CD4-positive, alpha-beta T cell treated with Interleukin-4 for 4 hours (primary cell): ENCODE measurements around the gene SAMD4A.

Experiments used
- DNase-seq: peaks from one replicate; pipeline ENCODE4 v3.0.0-alpha.2; 2020

Gene SAMD4A

DNA sequence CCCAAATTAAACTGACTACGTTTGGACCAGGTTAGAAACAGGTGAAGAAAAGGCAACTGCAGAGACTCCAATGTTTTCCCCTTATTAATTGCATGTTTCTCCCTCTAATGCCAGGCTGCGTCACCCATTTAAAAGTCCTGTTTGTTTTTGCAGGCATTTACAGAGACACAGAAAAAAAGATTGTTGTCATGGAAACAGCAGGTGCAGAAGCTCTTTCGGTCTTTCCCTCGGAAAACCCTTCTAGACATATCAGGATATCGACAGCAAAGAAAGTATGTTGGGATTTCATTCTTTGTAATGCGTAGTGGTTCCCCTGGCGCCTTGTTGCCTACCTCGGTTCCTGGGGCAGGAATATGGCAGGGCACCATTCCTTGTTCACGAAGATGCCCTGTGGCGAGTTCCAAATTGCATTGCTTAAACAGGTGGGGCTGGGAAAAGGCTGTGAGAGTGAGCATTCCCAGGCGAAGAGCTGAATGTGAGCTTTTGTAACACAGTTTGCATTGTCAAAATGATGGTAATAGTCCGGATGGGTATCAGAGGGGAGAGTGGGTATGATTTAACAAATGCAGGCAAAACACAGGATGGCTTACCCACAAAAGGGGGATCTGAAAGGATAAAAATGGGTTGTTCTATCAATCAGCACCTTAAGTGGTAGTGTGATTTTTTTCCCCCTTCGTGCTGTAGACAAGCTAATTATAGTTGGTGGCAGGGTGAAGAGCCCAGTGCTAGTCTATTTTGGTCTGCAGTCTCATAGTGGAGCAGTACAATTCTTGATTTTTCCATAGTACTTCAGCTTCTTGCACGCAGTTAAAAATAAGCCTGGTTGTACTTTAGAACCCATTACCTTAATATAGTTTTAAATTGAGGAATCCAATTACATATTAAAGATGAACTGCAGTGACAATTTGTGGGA lies 203.3 kb downstream of the SAMD4A start:
- no peak for DNase-seq

DNA sequence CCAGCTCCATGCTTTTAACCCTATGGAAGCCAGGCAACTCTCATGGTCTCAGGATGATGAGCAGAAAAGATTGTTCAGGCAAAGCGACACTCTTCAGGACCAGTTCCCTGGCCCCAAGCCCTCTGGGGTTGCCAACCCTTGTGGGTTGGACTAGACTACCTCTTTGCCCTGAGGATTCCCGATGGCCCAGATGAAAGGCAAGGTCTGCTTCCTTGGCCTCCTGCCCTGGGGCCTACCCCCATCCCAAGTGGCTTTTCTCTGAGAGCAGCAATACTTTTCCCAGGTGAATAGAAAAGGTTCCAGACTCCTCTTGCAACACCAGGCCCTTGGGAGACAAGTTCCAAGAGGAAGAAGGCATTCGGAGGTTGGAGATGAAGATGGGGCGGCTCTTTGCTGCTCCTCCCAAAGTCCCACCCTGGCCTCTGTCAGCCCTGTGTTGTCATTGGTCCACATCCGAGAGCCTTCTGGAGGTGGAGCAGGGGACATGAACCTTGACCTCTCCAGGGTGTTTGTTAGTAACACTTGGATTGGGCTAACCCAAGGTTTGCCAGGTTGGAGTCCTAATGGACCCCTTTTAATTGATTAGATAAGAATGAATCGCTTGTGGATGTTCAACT lies 204.6 kb downstream of the SAMD4A start:
- no peak for DNase-seq

DNA sequence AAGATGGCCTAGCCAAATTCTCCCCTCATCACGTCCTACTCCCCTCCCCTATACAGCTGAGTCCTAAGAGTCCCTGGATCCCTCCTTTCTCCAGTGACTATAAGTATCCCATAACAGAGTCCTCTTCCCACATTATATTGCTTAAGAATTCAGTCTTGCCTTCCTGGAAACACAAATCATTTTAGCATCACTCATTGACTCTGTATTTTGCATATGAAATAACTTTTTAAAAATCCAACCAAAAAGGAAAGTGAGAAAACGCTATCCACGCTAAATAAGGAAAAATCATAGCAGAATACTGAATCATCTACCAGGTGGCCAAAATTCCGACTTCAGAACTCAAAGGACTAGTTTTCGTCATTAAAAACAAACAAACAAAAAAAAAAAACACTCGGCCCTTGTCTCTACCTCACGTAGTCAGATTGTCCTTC lies 205.5 kb downstream of the SAMD4A start:
- DNase-seq, result no peak

DNA sequence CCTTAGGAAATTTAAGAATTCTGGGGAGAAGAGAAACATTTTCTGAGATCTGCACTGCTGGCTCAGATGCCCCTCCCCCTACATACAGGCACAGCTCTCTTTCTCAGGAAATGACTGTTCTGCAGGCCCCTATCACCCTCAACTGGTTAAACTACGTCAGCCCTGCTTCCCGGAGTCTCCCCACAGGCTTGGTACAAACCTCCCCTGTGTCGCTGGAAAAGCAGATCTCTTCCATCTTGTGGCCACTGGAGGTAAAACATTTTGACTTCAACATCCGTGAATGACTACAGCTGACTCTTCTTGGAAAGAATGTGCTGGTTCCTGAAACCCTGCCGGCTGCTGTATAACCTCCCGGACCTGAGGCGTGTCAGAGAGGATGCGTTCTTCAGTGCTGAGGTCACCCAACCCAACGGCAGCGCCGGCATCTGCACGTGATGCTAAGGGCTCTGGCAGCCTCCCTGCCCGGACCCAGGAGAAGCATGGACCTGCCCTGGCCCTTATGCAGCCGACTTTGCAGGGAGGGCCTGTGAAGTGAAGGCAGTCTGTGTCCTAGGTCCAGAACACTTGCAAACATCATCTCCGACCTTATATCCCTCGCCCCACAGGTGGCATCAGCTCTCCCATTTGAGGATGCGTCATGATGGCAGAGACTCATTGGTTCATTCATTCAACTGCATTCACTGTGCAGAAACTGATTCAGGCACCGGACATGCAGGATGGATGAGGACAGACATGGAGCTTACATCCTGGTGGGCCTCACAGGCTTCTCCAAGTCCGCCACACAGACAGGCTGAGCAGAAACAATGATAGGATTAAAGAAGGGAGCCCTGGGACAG lies 206.5 kb downstream of the SAMD4A start:
- peak; percentile 60 for DNase-seq

DNA sequence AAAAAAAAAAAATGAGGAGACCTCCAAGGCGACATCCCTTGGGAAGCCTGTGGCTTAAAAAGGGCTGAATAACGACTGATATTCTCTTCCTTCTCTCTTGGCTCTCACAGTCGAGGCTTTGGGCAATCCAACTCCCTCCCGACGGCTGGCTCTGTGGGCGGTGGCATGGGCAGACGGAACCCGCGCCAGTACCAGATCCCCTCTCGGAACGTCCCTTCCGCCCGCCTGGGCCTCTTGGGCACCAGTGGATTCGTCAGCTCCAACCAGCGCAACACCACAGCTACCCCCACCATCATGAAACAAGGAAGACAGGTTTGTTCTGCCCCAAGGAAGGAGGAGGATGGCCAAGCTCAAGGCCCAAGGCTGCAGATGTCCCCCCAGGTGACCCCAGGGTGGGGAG lies 207.9 kb downstream of the SAMD4A start:
- no peak for DNase-seq

DNA sequence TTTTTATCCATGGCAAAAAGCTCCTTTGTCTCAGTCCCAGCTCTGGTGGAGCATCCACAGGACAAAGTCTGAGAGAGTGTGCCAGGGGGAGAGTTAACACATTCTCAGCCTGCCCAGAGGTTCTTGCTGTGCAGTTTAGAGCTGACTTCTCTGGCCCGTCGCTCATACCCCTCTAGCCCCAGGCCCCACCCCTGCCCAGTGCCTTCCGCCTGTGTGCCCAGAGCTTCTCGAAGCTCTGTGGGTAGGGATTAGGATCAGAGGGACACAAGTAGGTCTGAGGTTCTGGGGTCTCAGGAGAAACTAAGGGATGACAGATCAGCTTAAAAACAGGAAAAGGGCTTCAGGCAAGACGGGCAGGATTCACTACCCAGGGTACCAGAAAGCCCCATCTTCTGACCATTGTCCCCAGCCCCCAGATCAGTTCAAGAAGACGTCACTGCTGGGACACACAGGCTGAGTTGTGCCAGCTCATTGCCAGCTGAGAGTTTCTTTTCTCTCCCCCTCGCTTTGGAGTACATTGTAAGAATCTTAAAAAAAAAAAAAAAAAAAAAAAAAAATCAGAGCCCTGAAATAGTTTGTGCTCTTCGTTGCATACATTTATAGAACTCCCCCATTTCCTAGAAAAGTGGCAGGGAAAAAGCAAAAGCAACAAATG lies 208.7 kb downstream of the SAMD4A start:
- no peak for DNase-seq

DNA sequence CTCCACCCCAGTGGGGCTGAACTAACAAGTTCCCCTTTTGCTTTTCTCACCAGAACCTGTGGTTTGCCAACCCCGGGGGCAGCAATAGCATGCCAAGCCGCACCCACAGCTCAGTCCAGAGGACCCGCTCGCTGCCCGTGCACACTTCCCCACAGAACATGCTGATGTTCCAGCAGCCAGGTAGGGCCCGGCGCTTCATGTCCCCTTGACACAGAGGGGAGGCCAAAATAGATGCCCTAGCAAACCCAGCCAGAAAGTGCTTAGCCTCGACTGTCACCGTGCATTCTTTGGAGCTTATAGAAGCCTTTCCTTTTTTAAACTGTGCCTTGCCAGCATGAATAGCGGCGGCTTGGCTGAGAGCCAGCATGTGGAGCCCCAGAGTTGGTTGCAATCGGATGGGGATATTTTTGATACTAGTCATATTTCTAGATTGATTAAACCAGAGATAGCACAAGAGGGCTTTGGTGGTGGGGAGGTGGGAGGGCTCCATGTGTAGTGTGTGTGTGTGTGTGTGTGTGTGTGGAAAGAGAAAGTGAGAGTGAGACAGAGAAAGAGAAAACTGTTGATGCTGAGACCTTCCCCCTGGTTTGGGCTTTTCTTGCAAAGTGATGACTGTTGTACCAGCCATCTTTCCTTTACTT lies 209.6 kb downstream of the SAMD4A start:
- DNase-seq, result peak; percentile 29

DNA sequence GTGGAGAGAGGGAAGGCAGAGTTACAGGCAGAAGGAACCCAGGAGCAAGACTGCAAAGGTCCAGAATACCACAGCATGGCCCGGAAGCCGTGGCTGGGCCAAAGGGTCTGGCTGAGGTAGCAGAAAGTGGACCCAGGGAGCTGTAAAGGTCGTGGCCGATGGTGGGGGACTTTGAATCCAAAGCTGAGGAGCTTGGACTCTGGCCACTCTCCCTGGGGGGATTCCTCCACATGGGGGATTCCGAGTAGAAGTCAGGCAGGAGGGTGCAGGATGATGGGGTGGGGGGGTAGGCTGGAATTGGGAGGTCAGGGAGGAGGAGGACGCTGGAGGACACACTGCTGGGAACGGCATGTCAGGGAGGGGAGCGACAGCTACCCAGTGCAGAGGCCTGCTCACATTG lies 210.5 kb downstream of the SAMD4A start:
- no peak for DNase-seq

DNA sequence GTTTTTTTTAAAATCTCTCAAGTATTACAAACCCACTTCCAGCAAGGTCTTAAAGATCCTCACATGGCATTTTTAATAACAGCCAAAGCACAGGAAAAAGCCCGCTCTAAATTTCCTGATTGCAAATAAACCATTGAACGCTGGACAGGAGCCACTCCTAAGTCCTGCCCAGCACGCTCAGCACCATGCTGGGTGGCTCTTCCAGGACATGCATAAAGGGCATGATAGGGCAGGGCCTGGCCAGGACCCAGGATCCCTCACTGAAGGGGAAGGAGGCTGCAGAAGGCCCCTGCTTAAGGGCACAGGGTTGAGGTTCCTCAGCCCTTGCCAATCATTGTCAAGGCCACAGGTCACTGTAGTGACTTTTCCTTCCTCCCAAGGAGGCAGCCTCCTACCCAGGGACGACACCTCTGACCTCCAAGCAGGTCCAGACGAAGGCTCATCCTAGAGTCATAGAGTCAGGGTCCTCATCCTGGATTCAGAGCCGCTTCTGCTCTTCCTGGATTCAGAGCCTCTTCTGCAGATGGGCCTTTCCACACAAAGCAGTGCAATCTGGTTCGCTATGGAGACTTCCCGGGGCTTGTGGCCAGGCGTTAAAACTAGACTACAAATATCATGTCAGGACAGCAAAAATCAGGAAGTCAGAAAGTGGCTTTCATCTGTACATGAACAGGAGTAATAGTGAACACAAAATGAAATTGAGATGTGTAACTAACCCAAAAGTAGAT lies 211.9 kb downstream of the SAMD4A start:
- no peak for DNase-seq

DNA sequence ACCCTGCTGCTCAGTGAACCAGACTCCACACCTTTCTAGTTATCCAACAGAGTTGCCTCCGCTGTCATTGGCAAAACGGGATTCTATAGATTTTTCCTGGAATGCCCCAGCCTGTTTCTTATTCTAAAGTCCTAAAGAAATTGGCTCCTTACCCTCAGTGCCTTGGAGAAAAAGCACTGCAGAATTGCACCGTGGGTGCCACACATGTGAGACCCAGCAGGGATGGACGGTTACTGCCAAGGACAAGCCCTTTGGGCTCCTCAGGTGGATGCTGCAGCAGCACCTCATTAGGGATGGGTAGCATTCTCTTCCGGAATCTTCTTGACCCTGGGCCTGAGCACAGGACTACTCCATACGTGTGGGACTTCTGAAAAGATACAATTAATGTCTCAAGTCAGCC lies 214.2 kb downstream of the SAMD4A start:
- no peak for DNase-seq

DNA sequence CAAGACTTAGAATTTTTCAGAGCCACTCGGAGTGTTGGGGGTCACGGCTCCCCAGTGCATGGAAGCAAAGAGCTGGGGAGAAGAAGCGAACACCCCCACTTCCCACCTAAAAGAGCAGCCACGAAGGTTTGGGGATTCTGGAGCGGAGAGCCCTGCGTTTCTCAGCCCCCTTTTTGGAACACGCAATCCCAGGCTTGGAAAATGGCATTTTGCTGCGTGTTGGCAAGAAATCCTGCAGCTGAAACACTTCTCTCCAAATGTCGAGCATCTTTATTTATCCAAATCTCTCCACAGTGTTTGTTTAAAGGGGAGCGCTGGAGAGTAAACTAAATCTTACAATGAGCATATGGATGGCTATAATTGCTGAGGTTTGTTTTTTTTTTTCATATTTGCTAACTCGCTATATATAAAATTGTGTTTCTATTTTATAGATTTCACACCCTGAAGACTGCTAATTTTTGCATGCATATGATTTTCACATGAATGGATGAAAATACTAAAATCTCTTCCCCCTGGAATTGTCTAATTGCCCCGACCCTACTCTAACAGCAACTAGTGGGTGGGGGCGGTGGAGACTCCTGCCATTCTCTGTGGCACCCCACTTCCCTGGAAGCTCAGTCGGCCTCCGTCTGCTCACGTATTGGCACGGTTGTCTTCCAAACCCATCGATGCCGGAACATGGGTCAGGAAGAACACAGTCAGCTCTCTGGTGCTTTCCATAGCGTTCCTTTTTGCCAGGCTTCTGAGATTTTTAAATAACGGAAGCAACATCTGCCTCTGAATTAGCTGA lies 215.2 kb downstream of the SAMD4A start:
- DNase-seq, result no peak

DNA sequence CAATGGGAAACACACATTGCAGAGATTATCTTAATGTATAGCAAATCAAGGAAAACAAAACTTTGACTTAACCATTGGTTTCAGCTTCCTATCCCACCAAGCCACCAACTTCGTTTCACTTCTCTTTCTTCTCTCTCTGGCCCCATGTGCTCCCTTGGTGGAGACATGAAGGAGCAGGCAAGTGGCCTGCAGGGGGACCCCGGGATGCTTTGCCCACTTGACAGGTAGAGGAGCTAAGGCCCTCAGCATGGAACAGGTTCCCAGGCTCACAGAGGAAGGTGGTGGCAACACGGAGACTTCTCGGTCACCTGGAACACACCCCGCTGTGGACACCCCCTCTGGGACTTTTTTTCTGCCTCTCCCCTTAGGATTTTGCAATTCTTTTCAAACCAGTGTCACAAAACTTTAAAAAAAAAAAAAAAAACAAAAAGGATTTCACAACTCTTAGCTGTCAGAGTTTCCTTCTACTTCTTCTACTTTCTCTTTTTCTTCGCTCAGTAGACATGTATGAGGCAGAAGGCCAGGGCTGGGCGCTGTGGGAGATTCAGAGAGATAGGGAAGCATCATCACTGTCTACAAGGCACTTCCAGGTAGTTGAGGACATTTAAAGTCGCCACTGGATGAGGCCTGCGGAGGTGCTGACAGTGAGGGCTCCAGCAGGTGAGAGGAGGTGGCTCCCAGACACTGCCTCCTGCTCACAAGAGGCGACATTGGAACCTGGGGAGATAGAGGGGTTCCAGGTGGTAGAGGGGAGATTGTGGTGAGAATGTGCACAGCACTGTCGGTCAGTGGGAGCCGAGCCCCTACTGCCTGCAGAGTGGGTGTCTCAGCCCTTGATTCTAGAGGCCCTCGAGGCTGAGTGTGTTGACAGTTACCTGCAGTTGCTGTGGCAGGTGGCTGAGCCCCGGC lies 216.1 kb downstream of the SAMD4A start:
- no peak for DNase-seq

DNA sequence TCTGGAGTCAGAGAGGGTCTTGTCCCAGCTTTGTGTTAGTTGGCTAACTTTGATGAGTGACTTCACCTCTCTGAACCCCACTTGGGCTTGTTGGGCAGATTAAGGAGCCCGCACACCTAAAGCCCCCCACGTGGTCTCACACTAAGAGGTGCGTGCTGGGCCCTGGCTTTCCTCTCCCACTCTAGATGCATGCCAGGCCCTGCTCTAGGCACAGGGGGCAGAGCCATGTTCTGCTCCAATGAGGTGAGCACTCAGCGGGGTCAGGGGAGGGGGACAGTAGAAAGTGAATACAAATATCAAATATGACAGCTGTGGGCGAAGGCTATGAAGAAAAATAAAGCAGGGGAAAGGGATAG lies 216.7 kb downstream of the SAMD4A start:
- no peak for DNase-seq

DNA sequence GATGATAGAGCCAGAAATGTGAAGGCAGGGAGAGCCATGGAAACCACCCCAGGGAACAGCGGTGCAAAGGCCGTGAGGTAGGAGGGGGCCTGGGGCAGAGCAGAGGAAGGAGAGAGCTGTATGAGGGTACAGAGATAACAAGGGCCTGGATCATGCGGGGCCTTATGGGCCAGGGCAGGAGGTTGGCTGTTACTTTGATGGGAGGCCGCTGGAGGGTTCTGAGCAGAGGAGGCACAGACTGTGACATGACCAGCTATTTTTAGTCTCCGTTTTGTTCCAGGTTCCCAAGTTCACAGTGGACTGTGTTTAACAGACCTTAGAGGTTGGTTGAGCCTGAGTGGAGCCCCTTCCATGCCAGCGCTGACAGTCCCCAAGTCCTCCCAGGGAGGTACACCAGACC lies 217.1 kb downstream of the SAMD4A start:
- no peak for DNase-seq

DNA sequence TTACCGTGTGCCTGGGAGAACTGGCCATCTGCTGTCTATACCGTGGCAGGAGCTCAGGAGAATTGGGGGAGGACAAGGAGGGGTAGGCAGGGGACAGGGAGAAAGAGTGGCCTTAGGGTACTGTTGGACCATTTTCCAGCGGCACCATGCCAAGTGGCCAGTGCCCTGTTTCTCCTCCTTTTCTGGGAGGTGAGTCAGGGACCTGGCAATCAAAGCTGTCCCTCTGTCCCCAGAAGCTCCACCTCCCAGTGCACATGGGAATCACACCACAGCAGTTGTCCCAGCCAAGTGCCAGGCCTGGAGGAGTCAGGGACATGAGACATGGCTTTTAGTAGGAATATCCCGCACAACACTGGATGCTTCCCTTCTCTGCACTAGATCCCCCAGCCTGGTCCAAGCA lies 217.7 kb downstream of the SAMD4A start:
- DNase-seq, result no peak

DNA sequence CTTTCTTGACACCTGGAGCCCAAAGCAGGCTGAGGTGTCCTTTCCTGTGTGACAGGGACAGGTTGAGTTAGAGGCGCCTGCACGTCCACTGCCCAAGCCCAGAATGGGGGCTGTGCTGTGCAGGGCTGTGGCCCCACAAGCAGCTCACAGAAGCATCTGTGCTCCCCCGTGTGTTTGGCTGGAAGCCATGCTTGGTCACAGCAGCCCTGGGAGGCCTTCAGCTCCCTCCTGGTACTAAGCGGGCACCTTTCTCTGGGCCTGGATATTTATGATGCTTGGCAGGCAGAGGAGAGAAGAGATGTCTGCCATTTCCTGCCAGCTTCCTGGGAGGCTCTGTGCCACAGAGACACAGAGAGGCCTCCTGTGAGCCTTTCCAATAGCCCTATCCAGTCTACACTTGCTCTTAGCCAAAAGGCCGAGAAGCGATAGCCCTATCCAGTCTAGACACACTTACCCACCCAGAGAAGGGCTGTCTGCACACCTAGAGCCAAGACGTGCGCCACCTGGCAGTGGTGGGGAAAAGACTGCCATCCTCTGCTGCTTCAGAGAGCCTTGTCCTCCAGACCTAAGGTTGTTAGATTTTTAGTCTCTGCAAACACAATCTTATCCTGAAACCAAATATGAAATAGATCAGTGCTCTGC lies 218.3 kb downstream of the SAMD4A start:
- no peak for DNase-seq

DNA sequence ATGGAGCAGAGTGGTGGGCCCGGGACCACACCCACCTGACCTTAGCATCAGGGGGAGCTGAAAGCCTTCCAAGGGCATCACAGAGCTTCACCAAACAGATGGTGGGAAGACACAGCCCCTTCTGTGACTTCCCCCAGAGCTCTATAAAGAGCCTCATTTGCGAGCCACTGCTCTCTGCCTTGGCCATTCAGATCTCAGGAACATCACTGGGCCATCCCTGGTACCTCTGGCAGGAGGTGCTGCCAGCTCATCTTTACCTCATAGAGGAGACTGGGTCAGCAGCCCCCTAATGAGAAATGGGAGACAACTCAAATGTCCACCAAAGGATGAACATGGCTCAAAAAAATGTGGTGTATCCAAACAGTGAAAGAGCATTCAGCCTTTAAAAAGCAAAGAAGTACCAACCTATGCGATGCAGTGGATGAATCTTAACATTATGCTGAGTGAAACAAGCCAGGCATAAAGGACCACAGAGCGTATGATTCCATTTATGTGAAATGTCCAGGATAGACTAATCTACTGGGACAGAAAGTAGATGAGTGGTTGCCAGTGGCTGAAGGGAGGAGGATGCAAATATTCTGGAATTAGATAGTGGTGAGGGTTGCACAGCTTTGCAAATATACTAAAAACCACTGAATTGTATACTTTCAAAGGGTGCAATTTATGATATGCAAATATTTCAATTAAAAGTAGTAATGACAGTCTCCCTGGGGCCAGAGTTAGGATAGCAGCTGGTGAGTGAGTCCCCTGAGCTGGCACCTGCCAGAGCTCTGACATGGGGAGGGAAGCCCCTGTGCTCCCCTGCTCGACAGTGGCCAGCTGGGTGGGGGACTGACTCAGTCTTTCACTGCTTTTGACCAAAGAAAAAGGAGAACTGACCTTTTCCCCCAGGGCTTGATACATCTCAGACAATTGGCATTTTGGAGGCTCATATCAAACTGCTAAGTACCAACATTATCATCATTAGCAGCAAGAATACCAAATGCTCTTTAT lies 219.1 kb downstream of the SAMD4A start:
- no peak for DNase-seq

DNA sequence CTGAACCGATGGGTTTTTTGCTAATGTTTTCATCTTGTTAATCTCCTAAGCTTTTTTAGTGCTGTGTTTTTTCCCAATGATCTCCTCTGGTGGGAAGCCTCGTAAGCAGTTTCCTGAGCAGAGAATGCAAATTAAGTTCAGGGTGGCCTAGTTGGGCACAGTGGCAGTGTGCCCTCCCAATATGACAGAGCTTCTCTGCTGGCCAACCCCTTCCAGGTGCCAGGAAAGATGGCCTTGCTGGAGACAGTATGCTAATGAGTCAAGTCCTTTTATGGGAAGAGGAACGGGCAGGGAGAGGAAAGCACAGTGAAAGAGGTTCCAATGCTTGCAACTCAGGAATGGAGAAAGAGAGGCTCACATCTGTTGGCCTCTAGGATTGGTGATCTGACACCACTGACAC lies 219.9 kb downstream of the SAMD4A start:
- no peak for DNase-seq
